NOMO-1 treated with DMSO at 0.1 percent for 48 hours (cell line): ENCODE data around the gene ANKRD63.

Source experiments
- DNase-seq: peaks from one replicate; lab custom pipeline; 2025; ENCODE audit not compliant: unreplicated experiment; lab: John Stamatoyannopoulos, UW

Gene ANKRD63

DNA sequence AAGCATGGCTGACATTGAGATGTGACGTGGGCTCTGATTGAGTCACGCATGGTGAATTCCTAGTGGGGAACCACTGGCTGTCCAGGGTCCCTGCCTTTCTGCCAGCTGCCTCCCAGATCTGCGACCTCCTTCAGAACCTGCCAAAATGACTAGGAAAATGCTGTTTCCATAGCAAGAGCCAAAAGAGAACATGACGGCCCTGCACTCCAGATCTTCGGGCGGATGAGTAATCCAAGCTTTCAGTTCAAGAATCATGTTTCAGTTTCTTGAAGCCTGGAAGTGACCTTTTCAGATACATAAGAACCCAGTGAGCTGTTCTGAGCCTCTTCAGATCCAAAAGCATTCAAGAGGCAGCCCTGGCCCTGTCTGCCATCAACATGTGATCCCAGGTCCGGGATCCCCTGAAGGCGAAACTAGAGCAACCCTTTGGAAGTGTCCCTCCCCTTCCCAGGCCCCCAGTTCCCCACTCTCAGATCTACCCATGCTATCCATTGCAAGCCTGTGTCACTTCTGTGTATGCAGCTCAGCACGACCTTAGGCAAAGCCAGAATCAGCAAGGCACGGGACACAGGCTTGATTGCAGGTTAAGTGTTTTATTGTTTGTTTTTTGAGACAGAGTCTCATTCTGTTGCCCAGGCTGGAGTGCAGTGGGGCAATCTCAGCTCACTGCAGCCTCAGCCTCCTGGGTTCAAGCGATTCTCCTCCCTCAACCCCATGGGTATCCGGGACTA, 19.7 kb downstream of the ANKRD63 start:
- no peak for DNase-seq

DNA sequence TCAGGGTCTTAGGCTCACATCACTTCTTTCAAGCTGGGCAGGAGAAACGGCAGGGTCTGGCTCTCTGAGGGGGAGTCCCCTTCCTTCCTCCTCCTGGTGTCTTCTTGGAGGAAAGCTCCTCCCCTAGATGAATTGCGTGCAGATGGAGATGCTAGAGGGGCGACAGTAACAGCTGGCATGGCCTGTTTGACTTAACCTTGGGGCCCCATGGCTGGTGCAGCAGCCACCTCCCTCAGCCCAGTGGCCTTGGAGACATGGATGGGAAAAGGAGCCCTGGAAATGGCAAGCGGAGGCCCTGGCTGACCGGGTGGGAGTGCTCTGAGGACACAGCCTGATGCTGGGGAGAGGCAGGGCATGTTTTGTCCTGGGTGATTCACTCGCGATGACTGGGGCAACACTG, 23.8 kb downstream of the ANKRD63 start:
- DNase-seq: no peak

DNA sequence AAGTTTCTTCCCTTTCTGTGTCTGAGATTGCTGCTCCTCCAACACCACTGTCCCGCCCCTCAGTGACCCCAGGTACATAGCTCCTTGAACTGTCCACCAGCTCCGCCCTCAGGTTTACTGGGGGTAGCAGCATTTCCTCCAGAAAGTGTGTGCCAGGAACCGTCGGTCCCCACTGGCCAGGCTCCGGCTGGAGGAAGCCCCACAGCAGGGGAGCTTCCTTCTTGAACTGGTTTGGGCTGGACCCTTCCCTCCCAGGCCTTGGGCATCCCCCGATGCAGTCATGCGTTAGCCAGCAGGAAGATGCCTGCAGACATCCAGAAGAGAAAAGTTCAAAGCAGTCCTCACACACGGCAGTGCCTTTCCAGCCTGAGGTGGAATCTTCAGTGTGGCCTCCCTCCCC, 24.3 kb downstream of the ANKRD63 start:
- DNase-seq: no peak

DNA sequence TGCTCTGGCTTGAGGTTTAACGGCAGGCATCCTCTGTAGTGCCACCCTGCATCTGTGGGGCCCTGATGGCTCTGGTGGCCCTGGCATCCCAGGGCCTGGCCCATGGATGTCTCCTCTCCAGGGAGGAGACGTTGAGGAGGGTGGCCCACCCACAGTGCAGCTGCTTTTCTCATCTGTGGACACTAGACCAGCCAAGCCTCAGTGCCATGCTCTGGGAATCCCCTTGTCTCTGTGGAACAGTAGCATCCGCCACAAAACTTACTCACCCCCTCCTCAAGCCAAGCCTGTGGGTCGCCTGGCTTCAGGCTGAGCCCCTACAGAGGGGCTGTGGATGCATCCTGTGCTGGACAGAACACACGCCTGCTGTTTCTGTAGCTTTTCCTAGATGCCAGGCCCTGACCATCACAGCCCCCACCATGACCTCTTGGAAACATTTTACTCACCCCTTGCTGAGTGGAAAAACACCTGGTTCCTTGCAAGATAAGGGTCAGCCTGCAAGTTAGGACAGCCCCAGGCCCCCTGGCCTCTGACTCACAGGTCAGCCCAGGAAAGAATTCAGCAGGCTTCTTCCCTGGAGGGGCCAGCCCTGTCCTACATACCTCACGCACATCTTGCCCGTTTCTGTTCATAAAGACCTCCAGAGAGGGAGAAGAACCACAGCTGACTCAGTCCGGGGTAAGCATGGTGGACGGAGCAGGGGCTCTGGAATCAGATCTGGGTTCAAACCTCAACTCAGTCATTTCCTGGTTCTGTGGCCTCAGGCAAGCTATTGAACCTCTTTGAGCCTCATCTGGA, 25.0 kb downstream of the ANKRD63 start:
- DNase-seq: no peak

DNA sequence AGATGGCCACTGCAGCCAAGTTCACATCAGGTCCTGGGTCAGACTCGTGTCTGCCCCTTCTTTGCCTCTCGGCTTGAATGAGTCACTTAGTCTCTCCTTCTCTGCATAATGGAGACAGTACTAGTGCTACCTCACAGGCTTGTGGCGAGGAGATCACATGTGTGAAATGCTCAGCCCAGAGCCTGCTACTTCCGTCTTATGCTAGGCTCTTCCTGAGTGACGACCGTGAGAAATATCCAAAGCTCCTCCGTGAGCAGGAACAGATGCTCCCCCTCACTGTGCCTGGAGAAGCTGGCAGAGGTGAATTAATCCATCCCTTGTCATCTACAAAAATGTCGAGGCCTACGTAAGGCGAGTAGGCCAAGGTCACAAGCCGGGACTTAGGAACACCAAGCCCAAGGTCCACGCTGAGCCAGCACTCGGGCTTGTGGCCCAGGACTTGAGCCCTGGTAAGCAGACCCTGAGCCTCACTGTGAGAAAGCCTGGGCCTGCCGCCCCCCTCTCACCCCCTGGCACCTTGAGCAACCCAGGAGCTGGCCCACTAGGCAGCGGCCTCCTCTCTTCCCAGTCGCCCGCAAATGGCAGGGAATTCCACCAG, 26.1 kb downstream of the ANKRD63 start:
- peak; percentile 17 for DNase-seq

DNA sequence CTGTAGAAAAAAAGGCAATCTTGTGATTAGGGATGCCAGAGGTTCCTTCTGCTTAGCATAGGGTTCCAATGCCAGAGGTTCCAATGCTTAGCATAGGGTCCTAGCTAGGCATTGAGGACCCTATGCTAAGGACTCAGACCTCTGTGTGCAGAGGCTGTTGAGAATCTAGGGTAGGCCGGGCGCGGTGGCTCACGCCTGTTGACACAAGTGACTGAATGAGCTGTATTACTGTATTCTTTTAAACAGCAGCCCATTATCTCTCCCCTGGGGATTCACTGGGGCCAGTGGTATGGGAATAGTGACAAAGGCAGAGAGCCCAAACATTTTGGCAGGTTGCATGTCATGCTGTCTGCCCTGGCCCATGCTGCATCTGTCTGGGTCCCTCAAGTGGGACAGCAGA, 27.8 kb downstream of the ANKRD63 start:
- DNase-seq: no peak

DNA sequence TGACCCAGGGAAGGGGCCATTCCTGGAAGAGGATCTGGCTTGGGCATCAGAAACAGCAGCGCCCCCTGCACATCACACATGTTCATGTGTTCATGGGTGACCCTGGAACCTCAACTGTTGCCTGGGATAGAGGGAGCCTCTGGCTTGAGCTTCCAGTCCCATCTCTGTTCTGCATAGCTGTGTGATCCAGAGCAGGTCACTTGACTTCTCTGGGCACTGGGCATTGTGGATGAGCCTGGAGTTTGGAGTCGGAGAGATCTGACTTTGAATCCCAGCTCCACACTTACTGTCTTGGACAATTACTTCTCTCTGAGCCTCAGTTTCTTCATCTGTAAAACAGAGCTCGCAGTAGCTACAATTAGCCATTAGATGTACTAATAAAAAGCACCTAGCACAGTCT, 28.4 kb downstream of the ANKRD63 start:
- DNase-seq: no peak

DNA sequence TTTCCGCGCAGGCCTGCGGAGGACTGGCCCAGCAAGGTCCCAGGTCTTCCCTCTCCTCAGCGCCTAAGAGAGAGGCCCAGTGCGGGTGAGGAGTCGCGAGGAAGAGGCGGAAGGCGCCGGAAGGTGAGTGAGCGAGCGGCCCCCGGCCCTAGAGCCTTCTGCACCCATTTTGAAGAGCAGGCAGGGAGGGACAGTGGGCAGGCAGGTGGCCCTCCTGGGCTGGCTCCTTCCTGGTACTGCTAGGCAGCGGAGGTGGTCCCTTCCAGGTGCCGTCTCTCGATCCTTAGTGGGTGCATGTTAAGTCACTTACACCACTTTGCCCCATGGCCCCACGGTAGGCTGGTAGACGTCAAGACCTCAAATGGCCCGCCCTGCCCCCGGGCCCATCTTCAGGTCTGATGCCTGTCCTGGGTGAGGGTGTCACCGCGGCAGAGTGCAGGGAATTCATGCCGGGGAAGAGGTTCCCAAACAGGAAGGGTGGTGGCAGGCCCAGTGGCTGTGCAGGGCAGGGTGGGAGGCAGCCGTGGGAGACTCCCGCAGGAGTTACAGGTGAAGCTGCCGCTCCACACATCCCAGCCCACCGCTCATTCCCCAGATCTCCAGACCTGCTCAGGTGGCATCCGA, 29.6 kb downstream of the ANKRD63 start:
- DNase-seq: no peak

DNA sequence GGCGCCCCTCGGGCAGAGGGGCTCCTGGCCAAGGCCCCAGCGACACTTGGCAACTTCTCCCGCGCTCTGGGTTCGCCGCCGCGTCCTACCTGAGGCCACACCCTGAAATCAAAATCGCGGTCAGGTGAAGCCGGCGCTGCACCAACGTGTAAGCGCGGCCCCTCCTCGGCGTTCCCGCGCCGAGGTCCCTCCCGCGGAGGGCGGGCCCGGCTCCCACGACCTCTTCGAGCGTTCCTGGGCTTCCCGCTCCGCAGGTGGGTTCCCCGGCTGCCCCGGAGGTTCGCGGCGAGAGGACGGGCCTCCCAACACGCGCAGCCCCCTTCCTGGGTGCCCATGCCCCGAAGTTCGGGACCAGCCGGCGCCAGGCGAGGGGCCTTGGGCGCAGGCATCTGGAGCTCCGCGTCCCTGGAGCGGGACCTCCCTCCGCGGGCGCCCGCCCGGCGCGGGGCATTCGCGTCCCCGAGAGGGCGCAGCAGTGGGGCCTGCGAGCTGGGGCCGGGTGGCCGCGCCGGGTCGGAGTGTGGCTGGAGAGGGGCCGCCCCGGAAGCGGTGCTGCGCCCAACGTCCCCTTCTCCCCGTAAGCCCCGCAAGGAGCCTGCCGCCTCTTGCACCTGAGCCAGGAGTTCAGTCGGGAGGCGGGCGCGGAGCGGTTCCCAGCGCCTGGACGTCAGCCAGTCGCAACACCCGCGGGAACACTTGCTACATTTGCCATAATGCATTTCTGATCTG, 30.3 kb downstream of the ANKRD63 start:
- peak; percentile 26 for DNase-seq

DNA sequence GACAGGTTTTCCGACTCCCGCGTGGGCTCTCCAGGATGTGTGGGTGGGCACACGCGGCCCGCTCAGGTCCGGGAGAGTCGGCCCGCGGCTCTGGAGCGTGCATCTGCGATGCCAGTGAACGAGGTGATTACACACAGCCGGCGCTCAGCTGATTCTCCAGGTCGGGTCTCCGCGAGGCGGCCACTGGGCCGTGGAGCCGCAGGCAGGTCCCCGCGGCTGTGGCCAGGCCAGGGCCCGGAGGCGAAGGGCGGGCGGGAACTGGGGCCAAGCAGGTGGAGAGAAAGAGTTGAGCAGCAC, 30.8 kb downstream of the ANKRD63 start:
- no peak for DNase-seq

DNA sequence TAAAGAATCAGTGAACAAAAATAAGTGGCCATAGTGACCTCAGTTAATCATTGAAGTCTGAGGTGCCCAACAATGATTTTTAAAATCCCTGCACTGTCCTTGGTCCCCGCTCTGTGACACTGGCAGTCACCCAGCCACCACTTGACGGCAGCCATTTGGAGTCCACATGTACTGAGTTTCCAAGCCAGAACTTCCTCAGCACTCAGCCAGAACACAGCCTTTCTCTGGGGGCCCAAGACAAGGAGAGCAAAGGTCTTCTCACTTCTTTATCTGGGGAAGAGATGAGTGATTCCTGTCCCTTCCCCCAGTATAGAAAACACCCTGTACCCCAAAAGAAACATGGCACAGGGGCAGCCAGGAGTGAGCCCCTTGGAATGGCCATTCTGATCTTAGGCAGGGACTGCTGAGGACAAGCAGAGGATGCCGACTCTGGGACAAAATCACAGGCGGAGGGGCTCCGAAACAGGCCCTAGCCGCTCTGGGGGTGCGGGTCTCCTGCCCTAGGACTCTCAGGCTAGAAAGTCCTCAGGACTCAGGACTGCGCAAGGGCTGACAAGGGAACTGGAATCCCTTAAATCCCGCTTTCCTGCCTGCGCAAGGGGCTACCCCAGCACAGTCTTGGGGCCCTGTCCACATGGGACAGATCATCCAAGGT, 31.3 kb downstream of the ANKRD63 start:
- DNase-seq: no peak

DNA sequence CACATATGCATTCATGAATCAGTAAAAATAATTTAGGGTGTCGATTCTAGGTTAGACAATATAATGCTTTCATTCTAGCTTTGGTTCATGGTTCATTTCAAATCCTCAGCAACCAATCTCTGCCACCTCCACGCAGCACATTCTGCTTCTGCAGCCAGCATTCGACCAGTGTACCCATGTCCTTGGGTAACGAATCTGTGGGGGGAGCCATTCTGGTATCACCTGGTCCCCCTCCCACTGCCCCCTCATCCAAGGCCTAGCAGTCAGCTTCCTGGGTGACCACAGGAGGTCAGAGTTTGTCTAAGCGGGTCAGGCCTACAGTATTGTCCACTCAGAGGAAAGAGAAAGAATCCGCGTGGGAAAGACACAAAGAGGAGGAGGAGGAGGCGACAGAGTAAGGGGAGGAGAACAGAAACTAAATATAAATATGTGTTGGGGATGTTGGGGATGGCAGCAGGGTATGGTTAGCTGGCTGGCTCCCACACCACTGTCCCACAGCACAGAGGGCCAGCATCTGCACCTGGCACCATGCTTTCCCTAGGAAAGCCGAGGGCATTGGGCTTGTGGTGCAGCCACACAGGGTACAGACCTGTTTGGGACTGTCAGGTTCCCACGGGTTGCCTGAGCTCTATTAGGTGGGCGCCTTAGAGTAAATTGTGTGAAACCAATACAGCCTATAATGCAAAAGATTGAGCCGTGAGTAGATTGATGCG, 31.9 kb downstream of the ANKRD63 start:
- no peak for DNase-seq

DNA sequence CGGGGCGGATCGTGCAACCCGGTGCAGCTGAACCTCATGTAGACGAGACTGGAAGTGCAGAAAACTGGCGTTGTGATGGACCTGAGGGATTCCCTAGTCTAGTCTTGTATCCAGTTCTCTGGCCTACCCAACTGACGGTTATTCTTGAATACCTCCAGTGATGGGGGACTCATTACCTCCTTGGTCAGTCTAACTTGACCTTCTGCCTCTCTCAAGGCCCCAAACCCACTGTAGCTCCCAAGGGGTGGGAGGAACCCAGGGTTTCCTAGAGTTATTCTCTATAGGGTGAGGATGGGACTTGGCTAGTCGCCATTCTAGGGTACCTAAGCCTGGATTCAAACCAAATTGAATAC, 32.6 kb downstream of the ANKRD63 start:
- no peak for DNase-seq

DNA sequence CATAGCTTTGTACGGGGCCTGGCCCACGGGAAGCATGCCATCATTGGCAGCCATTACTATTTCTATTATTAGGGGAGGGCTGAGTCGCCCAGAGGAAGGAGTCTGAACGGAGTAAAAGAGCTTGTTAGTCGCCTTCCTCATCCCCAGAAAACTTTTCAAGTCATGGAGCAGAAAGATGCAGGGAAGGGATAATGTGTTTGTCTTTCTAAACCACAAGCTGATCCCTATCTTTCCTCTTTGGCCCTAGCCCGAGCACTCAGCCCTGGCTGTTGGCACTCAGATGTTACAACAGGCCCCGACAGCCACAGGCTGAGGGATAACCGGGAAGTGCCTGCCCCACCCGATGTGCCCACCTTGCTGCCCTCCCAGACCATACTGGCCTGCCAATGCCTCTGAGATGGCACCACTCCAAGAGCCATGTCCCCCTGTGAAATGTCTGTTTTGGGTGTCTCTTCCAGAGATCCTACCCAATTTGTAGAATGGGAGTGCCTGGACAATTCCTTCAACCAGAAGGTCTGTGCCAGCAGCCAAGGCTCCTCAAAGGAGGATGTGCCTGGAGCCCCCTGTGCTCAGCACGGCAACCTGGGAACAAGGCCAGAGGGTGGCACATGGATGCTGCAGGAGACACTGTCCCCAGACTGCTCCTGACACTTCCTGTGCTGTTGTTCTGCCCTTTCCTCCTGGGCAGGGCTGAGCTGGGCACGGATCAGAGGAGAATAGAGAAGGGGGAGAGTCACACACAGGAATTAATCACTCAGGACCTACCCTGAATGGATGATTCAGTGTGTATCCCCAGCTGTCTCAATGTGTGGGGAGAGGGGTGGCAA, 33.2 kb downstream of the ANKRD63 start:
- no peak for DNase-seq

DNA sequence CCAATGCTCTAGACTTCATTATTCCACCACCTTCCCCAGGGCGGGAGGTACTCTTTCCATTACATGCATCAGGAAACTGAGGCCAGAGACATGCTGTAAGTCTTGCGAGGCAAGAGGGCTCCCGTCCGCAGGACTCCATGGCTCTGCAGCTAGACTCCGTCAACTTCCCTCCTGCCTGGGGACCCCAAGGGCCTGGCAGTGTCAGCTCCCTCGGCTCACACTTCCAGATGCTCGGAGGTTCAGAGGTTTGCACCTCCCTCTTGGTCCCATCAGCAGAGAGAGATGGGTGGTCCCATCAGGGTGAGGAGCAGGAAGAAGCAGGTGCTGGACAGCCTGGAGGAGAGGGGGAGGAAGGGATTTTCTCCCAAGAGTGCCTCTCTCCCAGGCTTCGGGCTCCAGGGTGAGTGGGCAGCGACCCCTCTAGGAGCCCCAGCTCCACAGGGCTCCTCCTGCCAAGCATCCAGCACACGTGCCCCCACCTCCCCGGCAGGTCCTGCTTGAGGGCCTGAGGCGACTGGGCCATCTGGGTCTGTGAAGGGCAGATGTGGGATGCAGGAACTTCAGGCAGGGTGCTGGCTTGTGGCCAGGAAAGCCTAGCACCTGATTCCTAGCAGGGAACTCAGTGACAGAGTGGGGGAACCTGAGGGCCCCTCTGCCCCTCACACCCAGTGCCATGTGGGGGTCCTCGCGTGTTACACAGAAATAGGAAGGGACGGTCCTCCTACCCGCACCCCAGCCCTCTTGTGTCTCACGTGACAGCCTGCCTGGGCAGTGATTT, 34.7 kb downstream of the ANKRD63 start:
- DNase-seq: no peak

DNA sequence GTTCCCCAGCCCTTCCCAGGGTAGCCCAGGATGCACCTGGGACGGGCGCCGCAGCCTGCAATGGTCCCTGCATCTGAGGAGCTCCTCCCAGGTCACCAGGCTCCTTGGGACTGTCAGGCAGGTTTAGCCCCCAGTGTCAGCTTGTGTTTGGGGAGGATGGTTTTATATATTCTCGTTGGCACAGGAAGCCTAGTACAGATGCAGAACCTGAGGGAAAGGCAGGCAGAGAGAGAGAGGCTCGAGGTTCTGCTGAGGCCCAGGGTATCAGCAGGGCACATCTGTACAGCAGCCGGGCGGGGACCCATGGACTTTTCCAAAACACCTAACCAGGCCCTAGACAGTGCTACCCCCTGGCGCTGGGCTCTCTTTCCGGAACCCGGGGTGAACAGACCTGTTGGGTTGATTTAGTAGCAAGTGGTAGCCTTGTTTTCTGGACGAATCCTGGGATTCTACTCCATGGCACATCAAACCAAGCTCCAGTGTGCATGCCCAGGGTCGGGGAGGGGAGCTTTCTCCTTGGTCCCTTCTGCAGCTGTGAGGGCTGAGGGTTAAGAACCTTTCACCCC, 35.4 kb downstream of the ANKRD63 start:
- DNase-seq: no peak

DNA sequence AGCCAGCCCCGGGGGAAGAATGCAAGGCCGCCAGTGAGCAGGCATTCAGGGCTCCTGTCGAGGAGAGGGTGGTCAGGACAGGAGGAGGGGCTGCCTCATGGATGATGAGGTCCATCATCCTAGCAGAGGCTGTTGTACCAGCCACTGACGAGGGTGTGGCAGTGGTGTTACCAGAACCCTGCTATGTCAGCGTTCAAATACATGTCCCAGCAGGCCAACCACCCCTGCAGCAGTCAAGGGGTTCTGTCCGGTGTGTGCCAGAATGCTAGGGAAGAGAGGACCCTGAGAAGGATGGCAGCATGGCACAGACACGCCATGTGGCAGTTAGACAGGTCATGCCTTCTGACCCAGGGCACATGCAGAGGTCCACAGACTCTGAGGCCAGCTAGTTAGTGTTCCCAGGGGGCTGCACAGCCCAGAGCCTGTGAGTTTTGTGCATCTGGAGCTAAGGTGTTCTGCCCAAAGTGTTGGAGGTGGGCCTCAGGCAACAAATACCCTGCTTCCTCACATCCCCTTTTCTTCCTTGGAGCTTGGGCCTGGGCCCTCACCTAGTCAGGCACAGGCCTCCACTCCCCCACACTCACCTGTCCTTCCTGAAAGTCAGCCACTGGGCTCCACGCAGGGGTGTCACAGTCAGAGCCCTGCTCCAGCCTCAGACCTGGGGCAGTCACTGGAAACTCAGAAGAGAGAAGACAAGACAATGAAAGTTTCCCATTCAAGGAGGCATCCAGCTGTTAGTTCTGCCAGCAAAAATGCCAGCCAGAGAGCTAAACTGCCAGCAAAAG, 36.2 kb downstream of the ANKRD63 start:
- no peak for DNase-seq
